Measurements from ENCODE around the gene BPHL.
"Not testable (repeated sequence)": the region's sequence is repeated elsewhere in the genome, so short reads cannot be mapped to it uniquely, and the experiment has no call there.

DNA sequence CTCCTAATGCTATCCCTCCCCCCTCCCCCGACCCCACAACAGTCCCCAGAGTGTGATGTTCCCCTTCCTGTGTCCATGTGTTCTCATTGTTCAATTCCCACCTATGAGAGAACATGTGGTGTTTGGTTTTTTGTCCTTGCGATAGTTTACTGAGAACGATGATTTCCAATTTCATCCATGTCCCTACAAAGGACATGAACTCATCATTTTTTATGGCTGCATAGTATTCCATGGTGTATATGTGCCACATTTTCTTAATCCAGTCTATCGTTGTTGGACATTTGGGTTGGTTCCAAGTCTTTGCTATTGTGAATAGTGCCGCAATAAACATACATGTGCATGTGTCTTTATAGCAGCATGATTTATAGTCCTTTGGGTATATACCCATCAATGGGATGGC is 79.2 kb downstream of the BPHL start:
- TF ChIP-seq, protein P1, sequence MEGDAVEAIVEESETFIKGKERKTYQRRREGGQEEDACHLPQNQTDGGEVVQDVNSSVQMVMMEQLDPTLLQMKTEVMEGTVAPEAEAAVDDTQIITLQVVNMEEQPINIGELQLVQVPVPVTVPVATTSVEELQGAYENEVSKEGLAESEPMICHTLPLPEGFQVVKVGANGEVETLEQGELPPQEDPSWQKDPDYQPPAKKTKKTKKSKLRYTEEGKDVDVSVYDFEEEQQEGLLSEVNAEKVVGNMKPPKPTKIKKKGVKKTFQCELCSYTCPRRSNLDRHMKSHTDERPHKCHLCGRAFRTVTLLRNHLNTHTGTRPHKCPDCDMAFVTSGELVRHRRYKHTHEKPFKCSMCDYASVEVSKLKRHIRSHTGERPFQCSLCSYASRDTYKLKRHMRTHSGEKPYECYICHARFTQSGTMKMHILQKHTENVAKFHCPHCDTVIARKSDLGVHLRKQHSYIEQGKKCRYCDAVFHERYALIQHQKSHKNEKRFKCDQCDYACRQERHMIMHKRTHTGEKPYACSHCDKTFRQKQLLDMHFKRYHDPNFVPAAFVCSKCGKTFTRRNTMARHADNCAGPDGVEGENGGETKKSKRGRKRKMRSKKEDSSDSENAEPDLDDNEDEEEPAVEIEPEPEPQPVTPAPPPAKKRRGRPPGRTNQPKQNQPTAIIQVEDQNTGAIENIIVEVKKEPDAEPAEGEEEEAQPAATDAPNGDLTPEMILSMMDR (IDR thresholded peaks at IDR 0.05): not testable (repeated sequence)
- TF ChIP-seq POLR2A (IDR thresholded peaks at IDR 0.05): not testable (repeated sequence)

Measured in testis (tissue), 2 donors.